ENCODE measurements around the gene CDH4.

CDH4 gene

GRCh38 chr20:61645732-61646131 lies 393.7 kb downstream of the CDH4 start:
- DNase-seq = no peak

- DNase-seq = no peak
These were observed 394.4 kb downstream of the CDH4 start for GRCh38 chr20:61646453-61646852.

DNA sequence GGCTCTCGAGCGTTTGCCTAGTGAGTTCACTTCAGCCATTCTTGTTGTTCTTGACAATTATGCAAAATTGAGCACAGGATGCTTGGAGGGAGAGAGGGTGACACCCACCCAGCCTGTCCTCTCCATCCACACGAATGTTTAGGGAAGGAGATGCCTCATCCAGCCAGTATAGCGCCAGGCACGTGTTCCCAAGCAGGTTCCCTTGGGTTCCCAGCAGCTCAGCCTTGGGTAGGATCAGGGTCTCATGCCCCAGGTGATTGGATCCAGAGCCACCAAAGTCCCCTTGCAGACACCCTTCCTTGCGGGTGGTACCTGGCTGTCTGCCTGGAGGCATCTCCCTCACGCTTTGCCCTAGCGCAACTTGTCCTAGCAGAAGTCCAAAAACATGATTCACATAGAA lies 394.9 kb downstream of the CDH4 start:
- DNase-seq = no peak

- DNase-seq = no peak
These were observed 395.6 kb downstream of the CDH4 start for GRCh38 chr20:61647702-61648101.

DNA sequence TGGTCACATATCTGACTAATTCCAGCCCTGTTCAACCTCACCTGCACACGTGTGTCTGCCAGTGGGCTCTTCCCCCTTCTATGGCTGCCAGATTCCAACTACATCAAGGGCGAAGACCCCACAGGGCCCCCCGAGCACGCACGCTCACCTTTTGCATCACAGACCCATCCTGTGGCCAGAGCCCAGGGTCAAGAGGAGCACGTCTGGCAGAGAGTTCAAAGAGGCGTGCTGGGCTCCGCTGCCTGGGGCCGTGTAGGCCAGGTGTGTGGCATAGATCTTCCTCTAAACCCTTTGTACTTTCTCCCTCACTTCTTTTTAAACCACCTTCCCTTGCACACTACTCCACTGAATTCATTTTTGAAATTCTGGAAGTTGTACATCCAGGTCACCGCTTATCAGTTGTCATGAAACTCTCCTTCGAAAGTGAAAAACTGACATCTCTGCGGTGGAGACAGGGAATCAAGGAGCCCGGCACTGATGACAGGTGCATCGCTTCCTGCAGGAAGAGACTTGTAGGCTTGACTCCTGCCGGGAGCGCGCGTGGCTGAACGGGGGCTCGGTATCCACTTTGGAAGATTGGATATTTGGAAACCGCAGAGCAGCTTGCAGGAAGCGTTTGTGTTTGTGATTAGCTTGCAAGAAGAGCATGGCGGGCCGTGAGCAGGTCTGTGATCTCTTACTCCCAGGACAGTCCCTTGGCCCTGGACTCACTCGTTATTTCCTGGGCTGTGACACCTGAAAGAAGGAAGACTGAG lies 397.2 kb downstream of the CDH4 start:
- DNase-seq = no peak

DNA sequence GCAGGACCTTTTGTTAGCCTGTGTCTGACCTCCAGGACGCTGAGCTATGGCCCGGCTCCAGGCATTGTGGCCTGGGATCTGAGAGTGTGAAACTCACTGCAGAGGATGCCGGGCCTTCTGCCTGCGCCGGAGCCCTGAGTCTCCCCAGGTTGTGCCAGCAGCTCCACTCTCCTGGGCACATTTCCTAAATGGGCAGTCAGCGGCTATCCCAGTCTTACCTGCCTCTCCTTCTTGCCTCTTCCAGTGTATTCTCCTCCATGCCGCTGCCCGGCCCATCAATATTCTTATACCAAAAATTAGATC lies 397.8 kb downstream of the CDH4 start:
- DNase-seq = no peak

- DNase-seq = no peak
These were observed 399.1 kb downstream of the CDH4 start for GRCh38 chr20:61650912-61651733.

DNA sequence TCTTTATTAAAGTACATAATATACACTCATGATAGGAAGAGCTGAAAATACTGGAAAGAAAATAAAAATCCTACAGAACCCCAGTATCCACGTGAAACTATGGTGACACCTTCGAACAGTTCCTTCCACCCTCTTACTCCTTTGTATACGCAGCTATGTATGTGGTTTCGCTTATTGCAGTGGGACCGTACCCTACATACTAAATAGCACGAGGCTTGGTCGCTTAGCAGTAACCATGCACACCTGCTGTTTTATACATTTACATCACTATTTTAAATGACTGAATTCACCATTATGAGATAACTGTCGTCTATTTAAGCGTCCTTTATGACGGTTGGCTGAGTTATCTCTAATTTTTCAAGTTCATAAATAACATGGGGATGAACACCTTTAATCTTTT lies 400.1 kb downstream of the CDH4 start:
- no peak for DNase-seq

DNA sequence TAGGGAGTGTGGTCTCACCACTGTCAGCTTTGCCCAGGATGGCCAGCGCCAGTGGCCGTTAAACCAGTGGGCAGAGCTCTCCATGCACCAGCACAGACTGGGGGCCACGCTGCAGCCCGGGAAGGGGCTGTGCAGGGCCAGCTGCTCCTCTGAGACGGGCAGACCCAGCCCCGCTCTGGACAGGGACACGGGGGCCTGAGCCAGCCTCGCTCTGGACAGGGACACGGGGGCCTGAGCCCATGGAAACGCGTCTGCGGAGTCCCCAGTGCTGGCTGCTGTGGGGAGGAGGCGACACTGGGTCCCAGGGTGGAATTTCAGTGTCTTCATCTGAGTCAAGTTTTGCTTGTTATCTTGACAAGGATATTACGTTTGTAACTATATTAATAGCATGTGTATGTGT lies 402.7 kb downstream of the CDH4 start:
- DNase-seq = no peak

DNA sequence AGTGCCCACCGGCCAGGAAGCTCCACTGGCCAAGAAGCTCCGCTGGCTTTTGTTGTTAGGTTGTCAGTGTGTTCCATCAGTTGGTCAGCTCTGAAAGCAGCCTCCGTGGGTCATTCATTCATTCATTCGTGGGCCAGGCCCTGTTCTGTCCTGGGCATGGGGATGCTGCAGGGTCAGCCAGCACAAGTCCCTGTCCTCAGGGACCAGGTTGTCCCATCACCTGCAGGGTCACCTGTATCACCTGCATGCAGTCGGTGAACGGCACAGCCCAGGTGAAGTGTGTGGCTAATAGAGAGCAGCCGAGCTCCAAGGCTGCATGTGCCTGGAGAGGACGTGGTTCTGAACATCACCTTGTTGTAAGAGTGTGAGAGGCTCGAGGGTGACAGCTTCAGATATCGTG lies 403.5 kb downstream of the CDH4 start:
- no peak for DNase-seq

- DNase-seq = no peak
These were observed 404.1 kb downstream of the CDH4 start for GRCh38 chr20:61656198-61656597.

- DNase-seq = no peak
These were observed 405.8 kb downstream of the CDH4 start for GRCh38 chr20:61657721-61658377.

GRCh38 chr20:61658563-61658962 lies 406.5 kb downstream of the CDH4 start:
- no peak for DNase-seq

GRCh38 chr20:61659246-61659993 lies 407.4 kb downstream of the CDH4 start:
- no peak for DNase-seq

DNA sequence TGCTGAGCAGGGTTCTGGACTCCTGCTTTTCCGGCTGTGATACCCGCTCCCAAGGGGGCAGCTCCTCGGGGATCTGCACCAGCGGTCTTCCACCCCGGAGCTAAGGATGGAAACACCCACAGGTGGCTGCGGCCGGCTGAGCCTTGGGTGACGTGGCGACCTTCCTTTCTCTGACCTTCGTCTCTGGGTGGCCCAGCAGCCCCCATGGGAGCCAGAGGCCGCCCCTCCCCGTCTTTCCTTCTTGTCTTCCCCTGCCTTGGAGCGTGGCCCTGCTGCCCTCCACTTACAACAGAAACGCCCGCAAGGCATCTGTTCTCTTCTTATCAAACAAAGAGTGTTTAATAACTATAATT lies 407.9 kb downstream of the CDH4 start:
- no peak for DNase-seq

DNA sequence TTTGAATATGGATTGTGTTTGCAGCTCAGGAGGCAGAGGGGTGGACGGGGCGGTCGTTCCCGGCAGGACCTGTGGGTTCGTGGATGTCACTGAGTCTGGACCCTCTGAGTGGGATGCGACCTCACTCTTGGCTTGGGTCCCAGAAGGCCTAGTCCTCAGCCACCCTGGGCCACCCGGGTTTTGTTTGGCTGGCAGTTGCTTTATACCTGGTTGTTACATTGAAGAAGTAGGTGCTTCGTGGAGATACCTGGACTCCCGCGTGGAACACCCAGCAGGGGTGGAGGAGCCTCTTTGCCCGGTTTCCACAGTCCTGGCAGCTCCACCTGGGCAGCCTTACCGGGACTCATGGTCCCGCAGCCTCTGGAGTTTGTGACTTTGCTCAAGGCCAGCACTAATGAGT lies 408.5 kb downstream of the CDH4 start:
- no peak for DNase-seq

DNA sequence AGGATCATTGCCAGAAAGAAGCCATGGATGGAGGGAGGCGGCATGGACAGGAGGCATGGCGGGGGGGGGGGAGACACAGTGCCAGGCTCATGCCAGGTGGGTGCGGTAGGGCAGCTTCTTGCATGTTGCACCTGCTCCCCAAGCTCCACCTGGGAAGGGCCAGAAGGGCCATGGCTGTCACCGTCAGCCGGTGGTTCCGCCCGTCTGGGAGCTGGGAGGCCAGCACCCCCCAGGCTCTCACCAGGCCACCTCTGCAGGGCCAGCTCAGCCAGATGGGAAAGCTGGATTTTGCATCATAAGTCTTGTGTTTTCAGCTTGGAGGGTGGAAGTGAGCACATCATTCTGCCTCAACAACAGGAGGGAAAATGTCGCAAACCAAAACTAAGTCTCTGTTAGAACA lies 409.0 kb downstream of the CDH4 start:
- DNase-seq = no peak

GRCh38 chr20:61661583-61661982 lies 409.5 kb downstream of the CDH4 start:
- no peak for DNase-seq

DNA sequence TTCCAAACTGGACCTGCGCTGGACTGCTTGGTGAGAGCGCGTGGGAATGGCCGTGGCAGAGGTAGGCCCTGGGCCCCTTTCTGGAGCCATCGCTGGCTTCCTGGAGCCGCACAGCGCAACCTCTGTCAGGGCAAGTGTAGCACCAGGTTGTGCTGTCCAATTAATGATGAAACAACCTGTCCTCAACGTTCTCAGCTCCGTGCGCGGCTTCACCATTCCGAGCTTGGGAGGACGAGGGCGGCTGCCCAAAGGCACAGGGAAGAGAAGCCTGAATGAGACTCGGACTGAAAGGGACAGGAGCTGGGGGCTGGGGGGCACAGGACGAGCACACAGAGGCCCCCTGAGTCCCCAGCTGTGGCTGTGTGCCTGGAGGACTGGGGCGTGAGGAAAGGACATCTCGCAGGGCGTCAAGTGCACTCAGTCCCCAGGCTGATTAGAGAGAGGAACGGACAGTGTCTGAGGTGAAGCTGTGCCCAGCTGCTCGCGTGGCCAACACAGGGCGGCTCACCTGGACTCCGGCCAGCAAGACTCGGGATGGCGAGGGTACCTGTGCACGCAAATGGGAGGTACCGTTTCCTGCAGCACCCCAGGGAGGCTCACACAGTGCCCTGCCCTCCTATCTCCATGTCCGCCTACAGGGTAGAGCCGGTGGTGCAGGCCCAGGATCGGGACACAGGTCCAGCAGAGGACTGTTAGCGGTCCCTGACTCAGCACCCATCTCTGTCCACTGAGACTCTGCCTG lies 410.3 kb downstream of the CDH4 start:
- no peak for DNase-seq

DNA sequence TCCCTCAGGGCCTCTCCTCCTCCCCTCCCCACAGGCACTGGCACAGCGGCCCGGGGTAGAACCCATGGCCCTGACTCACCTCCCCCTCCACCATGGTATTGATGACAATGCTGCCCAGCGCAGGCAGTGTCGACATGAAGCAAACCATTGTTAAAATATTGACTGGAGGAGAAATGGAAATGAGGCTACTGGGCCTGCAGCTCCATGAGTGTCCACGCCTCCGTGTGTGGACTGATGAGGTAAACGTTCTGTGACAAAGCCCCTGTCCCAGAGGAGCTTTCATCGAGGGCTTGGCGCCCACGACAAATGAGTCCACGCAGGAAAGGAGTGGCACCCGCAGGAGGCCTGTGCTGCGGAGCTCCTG lies 410.9 kb downstream of the CDH4 start:
- DNase-seq = no peak

- no peak for DNase-seq
These were observed 411.7 kb downstream of the CDH4 start for GRCh38 chr20:61663521-61664425.

Measured in KG1 (cell line).